ENCODE measurements around the gene MKI67.
"Not testable (repeated sequence)": the region's sequence is repeated elsewhere in the genome, so short reads cannot be mapped to it uniquely, and the experiment has no call there.

The MKI67 gene, protein sequence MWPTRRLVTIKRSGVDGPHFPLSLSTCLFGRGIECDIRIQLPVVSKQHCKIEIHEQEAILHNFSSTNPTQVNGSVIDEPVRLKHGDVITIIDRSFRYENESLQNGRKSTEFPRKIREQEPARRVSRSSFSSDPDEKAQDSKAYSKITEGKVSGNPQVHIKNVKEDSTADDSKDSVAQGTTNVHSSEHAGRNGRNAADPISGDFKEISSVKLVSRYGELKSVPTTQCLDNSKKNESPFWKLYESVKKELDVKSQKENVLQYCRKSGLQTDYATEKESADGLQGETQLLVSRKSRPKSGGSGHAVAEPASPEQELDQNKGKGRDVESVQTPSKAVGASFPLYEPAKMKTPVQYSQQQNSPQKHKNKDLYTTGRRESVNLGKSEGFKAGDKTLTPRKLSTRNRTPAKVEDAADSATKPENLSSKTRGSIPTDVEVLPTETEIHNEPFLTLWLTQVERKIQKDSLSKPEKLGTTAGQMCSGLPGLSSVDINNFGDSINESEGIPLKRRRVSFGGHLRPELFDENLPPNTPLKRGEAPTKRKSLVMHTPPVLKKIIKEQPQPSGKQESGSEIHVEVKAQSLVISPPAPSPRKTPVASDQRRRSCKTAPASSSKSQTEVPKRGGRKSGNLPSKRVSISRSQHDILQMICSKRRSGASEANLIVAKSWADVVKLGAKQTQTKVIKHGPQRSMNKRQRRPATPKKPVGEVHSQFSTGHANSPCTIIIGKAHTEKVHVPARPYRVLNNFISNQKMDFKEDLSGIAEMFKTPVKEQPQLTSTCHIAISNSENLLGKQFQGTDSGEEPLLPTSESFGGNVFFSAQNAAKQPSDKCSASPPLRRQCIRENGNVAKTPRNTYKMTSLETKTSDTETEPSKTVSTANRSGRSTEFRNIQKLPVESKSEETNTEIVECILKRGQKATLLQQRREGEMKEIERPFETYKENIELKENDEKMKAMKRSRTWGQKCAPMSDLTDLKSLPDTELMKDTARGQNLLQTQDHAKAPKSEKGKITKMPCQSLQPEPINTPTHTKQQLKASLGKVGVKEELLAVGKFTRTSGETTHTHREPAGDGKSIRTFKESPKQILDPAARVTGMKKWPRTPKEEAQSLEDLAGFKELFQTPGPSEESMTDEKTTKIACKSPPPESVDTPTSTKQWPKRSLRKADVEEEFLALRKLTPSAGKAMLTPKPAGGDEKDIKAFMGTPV (N-terminal part only)

DNA sequence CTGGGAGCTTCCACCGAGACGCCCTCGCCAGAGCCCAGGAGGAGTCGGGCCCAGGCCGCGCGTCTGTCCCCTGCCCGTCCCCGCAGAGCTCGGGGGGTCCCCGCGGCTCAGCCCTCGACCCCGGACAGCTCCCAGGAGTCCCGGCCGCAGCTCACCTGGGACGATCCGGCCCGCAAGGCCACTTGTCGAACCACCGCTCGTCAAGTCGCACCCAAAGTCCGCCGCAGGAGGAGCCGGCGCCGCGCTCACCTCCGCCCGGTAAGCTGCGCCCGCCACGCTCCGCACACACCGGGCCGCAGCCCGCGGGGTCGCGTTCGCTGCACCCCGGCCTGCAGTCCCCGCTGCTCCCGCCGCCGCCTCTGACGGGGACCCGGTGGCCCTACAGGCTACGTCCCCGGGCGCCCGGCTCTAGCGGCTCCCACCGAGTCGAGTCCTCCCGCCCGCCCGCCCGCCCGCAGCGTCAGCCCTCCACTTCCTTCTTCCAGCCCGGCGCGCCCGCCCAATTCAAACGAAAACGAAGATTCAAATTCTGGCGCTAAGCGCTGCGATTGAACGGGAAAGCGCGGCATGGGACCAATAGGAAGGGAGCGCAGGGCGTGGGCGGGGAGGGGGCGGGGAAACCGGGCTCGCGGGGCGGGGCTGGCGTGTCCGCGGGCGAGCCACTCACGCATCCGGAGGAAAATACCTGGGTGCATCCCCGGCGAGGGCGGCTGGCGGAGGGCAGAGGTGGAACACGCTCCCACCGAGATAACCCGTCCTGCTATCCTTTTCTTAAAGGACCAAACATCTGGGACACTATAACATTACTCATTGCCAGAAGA is at the start of gene MKI67:
Gene MKI67 (minus strand): TSS at position 480 of the 821 bp plus-strand sequence. CDS start 756 bp downstream, outside the sequence.
- DNase-seq: peak; percentile 94

DNA sequence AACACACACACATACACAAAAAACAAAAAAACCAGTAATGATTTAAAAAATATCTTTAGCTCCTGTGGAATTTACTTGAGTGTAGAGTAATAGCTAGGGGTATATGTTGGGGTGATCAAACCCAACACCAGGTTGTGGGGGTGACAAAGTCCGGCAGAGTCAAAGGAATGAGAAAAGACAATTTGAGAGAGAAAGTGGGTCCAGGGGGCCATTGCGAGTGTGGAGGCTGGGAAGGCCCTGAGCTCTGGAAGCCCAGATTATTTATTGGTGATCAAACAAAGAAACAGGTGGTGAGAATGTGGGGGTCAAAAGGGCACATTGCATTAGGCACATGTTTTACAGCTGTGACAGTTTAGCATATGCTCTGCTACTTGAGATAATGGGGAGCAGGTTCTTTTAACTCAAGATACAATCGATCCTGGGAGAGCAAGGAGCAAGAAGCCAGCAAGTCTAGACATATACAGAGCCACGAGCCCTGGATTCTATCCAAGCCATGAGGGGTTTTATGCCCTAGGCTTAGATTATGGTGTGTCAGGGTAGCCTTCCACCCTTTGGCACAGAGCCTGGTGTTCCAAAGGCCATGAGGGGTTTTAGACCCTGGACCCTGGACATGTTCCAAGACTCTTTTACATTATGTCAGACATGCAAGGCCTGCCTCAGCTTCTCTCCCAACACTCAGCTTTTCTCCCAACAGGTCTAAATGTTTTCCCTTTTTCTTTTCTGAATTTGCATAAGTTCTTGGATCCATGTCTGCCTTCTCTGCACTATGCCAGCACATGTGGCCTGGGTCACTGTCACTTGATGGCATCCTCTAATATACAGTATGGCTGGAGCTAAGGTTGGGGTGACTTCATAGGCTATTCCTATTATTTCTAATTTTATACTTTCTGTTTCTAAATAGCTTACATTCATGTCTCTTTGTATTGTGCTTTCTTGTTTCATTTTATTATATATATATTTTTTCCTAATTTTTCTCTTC is 48.6 kb upstream of the MKI67 start:
- DNase-seq: no peak

DNA sequence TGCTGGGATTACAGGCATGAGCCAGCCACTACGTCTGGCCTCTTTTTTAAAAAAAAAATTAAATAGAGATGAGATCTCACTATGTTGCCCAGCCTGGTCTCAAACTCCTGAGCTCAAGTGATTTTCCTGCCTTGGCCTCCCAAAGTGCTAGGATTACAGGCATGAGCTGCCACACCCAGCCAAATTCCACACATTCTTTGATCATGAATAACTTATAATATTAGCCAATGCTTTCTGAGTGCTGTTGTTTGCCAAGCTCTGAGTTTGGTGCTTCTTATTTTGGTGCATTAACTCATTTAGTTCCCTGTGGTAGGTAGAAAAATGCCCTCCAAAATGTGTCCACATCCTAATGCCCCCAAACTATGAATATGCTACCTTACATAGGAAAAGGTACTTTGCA is 47.2 kb upstream of the MKI67 start:
- no peak for DNase-seq

DNA sequence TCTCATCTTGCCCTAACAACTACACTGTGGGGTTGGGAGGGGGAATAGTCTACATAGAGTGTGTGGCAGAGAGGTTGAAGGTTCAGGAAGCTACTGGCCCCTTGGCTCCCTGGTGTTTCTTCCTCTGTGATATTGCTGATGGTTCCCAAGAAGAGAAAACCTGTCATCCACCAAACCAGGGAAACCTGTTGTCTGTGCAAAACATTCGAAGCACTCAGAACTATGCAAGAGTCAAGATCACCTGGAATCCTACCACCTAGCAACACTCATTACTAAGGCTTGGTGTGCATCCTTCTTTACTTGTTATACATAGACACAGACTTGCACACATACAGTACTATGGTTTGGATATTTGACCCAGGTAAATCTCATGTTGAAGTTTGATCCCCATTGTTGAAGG is 46.5 kb upstream of the MKI67 start:
- DNase-seq: no peak

DNA sequence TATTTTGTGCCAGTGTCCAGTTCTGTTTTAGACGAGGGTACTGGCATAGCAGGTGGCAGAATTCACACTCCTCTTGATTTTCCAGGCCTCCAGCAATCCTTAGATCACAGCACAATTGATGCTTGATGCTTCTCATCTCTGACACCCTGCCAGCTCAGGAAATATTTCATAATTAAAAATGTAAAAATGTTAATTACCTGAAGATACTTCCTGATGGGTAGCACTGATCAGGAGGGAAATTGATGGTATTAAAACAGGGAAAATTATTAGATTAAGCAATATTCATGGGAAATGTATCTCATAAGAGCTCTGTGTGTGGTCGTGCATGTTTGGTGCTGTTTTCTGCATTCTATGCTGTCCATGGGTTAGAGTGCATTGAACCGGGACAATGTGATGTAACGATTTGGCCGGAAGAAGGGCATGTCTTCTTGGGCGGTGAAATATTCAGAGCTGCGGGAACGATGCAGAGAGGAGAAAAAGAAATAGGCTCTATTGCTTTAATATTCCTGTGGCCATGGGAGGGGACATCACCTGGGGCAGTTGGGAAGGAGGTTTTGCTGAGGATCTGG is 43.7 kb upstream of the MKI67 start:
- no peak for DNase-seq

DNA sequence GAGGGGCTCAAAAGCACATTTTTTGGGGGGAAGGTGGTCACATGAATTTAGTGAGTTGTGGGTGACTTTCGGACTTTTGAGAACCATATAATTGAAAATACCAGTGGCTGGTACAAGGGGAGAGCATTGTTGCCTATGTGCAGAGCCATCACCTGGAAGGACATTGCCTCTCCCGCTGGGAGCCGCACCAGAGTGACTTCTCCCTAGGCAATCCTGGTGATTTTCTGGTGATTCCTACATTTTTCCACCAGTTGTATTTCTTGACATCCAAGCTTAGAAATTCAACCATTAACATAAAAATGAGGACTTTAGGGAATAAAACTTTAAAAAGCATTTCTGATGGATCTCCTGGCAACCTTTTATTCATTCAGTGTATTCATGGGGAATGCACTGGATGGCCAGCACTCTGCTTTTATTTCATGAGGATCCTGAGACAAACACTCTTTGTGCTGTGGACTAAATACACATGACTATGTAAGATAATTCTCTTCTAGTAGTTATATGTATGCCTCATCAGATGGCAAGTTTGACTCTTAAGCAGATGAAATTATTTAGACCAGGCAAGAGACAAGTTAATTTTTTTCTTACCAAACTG is 41.8 kb upstream of the MKI67 start:
- DNase-seq: no peak

DNA sequence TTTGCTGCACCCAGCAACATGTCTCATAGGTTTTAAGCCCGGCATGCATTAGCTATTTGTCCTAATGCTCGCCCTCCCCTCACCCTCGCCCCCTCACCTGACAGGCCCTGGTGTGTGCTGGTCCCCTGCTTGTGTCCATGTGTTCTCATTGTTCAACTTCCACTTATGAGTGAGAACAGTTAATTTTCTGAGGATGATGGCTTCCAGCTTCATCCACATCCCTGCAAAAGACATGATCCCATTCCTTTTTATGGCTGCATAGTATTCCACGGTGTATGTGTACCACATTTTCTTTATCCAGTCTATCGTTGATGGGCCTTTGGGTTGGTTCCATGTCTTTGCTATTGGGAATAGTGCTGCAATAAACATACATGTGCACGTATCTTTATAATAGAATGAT is 40.9 kb upstream of the MKI67 start:
- not testable (repeated sequence) for DNase-seq

DNA sequence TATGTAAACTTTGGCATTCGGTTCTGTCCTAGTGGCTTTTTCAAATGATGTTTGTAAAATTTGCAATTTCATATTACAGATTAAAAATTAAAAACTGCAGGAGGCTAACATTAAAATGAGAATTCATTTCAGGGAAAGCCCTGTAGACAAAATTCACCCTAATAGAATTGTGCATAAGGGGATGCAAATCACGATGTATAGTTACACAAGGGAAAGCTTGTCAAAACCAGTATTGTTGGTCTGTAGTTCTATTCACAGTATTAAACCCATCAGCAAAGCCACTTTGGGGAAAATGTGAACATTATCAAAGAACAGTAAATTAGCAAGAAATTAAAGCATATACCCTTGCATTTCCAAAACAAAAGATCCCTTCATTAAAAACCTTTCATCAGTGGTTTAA is 39.9 kb upstream of the MKI67 start:
- no peak for DNase-seq

DNA sequence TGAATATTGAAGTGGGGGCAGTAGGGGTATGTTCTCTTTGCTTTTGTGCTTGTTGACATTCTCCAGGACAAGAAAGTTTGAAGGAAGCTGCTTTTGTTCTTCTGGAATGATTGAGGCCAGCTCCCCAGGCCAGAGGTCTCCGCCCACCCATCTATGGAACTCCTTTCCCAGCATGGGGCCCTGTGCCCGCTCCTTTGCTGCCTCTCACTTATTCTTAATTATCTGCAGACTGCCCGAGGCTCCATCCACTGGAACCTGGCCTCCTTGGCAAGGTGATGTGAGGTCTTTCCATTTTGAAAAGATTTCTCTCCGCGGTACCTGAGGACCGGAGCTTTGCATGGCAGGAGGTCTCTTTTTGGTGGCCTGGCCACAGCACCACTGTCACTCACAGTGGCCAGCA is 39.3 kb upstream of the MKI67 start:
- DNase-seq: no peak

DNA sequence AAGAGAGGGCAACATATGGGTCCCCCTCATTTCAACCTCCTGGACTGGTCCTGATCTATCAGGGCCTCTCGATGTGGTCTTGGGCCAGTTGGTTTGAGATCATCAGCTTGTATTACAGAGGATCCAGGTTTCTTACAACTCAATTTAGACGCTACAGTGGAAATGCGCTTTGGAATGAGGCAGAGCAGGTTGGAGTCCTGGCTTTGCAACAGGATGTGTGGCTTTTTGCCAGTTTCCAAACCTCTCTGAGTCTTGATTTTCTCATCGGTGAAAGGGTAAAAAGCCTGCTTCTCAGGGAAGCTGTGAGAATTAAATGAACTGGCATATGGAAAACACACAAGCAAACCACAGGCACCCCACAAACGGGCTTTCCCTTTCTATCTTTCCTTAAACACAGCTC is 37.5 kb upstream of the MKI67 start:
- DNase-seq: no peak

DNA sequence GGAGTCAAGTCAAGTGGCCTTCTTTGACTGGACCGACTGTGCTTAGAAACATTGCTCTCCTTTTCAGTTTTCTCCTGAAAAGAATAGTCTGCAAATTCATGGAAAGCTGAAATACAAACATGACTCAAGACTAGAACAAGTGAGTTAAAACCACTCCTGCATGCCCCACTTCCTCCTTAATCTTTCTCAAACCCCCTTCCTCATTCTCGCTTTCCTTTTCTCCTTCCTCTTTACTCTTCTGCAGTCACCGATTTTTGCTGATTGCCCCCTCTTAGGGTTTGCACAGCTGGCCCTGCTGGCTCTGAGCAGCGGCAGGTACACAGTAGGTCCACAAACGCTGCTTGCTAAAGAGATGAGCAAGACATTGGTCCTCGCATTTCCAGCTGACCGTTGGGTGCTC is 34.8 kb upstream of the MKI67 start:
- DNase-seq: no peak

DNA sequence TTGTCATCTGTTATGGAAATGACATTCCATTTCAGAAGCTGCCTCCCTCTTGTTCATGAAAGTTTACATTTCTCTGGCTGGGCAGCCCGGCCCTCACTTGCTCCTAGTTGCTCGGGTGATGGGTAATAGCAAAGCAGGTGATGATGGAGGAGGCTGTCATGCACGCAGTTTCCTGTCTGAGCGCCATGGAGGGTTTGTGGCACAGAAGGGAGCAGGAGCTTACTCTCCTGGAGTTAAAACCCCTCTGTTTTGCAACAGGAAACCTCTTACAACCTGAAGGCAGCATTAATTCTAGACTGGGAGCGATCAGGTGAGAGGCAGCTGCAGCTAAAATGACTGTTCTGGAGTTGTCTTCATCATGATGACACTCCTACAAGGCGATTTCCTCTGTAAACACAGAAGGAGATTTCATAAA is 34.1 kb upstream of the MKI67 start:
- DNase-seq: no peak

DNA sequence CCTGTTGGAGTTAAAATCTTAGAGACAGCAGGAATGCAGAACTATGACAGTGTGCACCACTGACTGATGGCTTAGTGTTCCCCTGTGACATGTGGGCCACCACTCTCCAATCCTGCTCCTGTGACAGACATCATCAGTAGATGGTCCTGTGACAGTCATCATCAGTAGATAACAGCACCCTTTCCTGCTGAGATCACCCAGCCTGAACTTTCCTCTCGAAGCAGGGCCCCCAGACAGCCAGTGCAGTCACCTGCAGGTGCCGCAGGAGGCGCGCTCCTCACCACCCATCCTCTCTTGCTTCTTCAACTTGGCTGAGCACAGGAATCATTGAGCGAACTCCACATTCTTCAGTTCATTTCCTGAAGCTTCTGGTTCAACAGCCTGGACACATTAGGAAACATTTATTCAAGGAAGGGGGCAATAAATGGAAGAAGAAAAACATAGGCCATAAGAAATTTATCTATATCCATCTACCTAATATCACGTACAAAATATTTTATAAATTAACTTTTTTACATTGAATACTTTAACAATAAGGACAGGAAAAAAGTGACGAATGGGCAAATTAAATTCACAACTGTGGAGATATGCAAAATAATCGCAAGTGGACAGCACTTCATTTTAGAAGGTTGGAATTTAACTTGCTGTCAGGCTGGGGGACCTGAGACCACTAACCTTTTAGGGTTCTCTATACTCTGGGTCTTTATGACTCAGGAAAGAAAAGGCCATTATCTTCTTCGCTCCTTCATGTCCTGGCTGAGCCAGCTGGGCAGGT is 32.0 kb upstream of the MKI67 start:
- DNase-seq: no peak

DNA sequence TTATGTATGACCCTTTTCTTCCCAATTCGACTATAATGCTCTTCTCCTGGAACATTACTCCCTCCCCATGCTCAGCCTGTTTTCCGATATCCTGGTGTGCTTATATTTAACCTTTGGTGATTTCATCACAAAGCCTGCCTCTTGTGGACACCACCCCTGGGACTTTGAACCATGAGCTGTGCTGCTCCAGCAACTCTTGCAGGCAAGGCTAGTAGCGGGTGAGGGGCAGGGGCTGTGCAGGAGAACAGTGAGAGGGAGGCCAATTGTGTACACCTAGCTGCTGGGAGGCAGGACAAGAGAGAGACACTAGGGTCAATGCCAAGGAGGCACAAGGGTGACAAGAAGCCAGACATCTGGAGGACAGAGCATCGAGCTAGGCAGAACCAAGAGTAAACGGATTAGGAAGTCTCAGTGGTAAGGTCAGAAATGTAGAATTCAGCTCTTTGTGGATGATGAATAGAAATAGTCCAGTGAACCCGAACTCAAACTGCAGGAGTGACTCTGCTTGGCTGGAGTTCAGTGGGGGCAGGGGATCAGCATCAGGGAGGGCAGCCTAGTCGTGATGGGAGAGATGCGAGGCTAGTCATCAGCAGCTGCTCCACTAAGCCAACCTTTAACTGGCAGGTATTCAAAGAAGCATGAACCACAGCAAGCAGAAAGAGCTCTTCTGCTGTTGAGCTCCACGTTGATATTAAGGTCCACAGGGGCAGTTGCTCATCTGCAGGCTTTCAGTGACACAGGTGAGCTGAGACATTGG is 31.0 kb upstream of the MKI67 start:
- DNase-seq: no peak

DNA sequence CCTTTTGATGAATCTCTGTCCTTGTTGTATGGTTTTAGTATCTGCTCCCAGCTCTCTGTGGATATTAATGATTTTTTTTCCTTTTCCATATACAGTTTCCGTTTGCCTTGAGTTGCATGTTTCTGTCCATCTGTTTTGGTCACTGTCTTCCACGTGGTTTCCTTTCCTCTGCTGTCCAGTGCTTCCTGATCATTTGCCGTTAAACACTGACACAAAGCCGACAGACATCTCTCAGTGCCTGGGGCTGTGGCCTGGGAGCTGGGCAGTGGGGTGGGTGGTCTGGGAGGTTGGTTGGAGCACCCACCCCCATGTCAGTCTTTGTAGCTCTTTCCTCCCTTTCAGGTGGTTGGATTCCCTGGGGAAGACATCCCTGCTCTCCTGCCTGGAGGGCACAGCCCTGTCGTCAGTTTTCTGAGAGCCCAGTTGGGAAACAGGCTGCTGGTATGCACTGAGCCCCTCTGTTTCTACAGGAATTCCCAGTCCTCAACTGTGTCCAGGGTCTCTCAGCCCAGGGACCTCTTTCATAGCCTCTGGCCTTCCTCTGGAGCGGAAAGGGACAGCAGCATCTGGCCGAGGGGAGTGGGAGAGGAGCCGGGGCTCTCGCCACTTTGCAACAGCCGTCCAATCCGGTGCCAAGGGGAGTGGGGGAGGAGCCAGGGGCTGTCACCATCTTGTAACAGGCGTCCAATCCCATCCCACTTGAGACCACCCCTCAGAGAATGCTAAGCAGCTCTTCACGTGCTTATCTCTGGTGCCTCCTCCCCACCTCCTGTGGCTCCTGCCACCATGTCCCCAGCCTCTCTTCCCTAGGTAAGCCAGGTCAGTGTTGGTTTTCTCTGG is 26.7 kb upstream of the MKI67 start:
- DNase-seq: peak; percentile 55

DNA sequence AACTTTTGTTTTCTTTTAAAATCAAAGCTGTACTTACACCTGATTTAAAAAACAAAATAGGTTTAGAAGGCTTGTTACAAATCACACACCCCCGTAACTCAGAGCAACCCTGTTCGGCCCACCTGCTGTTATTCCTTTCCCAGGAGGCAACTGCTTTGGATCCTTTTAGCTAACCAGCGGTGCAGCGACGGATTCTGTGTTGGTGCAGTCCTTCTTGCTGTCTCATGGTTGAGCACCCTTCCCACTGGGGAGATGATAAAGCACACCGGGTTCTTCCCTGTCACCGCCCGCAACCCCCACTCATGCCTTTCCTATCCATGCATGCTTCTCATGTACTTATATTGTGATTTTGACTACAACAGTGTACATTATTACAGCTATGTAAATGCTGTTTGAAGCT is 24.8 kb upstream of the MKI67 start:
- DNase-seq: no peak

DNA sequence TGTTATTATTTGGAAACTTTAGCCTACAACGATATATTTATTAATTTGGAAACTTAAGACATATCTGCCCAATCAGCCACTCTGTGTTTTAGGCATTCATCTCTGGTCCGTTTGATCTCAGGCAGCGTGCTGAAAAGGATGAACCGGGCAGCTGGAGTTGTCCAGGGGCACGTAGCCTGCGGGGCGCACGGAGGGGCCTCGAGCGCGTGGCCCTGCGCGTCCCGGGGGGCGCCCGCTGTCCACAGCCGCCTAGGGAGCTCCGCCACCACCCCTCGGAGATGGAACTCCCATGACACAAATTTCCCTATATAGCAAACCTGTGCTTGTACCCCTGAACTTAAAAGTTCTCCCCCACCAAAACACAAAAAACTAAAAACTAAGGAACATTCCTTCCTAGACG is 24.3 kb upstream of the MKI67 start:
- no peak for DNase-seq

DNA sequence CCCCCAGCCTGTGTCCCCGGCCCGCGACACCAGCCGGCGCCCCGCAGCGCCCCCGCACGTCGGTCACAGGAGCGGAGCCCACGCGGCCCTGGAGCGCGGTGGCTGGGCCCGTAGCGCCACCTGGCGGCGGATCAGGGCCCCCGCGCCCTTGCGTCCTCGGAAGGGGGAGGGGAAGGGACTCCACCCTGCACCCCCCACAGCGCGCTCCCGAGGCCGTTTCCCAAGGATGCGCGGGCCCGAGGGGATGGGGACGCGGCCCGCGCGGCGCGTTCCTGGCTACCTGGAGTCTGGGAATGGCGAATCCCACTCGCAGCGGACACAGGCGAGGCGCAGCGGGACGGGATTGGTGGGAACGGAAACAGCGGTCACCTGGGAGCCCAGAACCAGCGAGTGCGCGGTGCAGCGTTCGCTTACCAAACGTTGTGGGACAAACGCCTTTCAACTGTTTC is 23.8 kb upstream of the MKI67 start:
- peak; percentile 83 for DNase-seq
